Psoas muscle (tissue), 8 donors: Measurements from ENCODE around the gene GSTM5. TPM values are rescaled to one million over a fixed set of nuclear protein-coding genes. Genes with fewer than 3 reads are reported as not detected.
A peak's percentile ranks its signal among the peaks of the same experiment; 100 is the strongest.

Experiments
- ATAC-seq, 4 donors: fragments of 200-7000 bp; cut with Tn5 transposase; one replicate each; pipeline ENCODE4 v1.9.1; 2020; ENCODE audit warnings: moderate library complexity in 3 of 4, mild to moderate bottlenecking in 2 of 4
- DNase-seq, 2 donors: peaks; one replicate each; pipeline ENCODE4 v3.0.0-alpha.2; 2020
- H3K27ac ChIP-seq: fragments of 200-600 bp; one replicate; pipeline ENCODE4 v1.8.0; 2022
- H3K27me3 ChIP-seq, 3 donors: fragments of 200-600 bp in 1 of 3; one replicate each; pipeline versions ENCODE4 v1.6.1 to v1.8.0; 2013 to 2022; ENCODE audit warnings: low read length in 2 of 3, mild to moderate bottlenecking in 2 of 3, moderate library complexity in 1 of 3; ENCODE audit not compliant: insufficient read depth in 3 of 3
- H3K36me3 ChIP-seq, 2 donors: fragments of 200-600 bp in 1 of 2; one replicate each; pipeline versions ENCODE4 v1.6.1 to v1.8.0; 2013 to 2022; ENCODE audit warnings: low read depth in 1 of 2, mild to moderate bottlenecking in 1 of 2, moderate library complexity in 1 of 2; ENCODE audit not compliant: insufficient read depth in 1 of 2
- H3K4me1 ChIP-seq: fragments of 200-600 bp; one replicate; pipeline ENCODE4 v1.8.0; 2022
- H3K4me3 ChIP-seq: fragments of 200-600 bp; one replicate; pipeline ENCODE4 v1.8.0; 2022; ENCODE audit warnings: mild to moderate bottlenecking
- H3K9me3 ChIP-seq: fragments of 200-600 bp; one replicate; pipeline ENCODE4 v1.8.0; 2022
- CTCF ChIP-seq: fragments of 200-600 bp; IDR thresholded peaks from one replicate; pipeline ENCODE4 v1.8.0; 2022; ENCODE audit warnings: antibody characterized with exemption
- whole genome bisulfite sequencing, 3 donors: extraction: QIAGEN DNeasy Blood & Tissue Kit; methylation state at CpG; one replicate each; pipeline versions ENCODE4 v1.1.6 to v1.1.7; 2013; 5-methylcytosine and 5-hydroxymethylcytosine counted together
- intact Hi-C, 2 donors: fragments of 100-400 bp; cut with DNase I; formaldehyde crosslinking; loops; one replicate each; pipeline versions ENCODE4 v1.11.0 to v1.14.2; 2022
- polyA plus RNA-seq, 3 donors: library from polyadenylated mRNA; stranded (reverse); fragments of 200-250 nt; gene quantifications; one replicate each; pipeline ENCODE4 v1.2.3, GENCODE V29; 2013
- total RNA-seq, 4 donors: library from RNA; stranded (reverse); fragmentation: NEBNext Ultra II Directional in 2 of 4; extraction: Animal tissue kit (Norgen Biotek cat#: 25700) in 2 of 4; gene quantifications; one replicate each; pipeline versions ENCODE4 v1.2.1 to v1.2.4, GENCODE V29; 2021 to 2023
- donor health status: healthy with polysubstance abuse.
- donor health status: DM: no; HTN: no; CAD: no; lungs with moderate emphysema.
- donor health status: Bipolar disorder and iron deficiency.
- donor health status: healthy.
- donor health status: DM: yes; HTN: yes; CAD: no.
- donor health status: DM: no; HTN: no; CAD: no.
- donor health status: DM: no; HTN: no; CAD: no.
- donor health status: DM: yes; HTN: yes; CAD: no.

The GSTM5 gene
- total and polyA plus RNA-seq, 7 donors: 0.53 to 5.0 (median 1.1) TPM

GRCh38 chr1:109730666-109731065 lies 18.6 kb downstream of the GSTM5 start:
- DNase-seq (no peak), ATAC-seq (no peak)
- no peak overlapping the region for H3K4me3 ChIP-seq
- H3K27me3 ChIP-seq: no peaks in the 10 kb centered on the region
- H3K9me3 ChIP-seq: no peaks in the 10 kb centered on the region
- H3K36me3 ChIP-seq: peaks cover 3 to 6% of the 10 kb centered on the region in 2 donors
- H3K4me1 ChIP-seq: no peaks in the 10 kb centered on the region
- H3K27ac ChIP-seq: no peak overlapping the region
- WGBS, 3 donors: 60 to 65% (median 64%) methylated on average over 6 of the region's 6 CpGs
- intact Hi-C loops: no loop called here
- TF ChIP-seq CTCF: no peak

- WGBS, 3 donors: 52 to 84% (median 65%) methylated on average over 3 of the region's 3 CpGs
- no peak overlapping the region for H3K4me3 ChIP-seq
Measured at GRCh38 chr1:109732390-109732881, 20.4 kb downstream of the GSTM5 start.

GRCh38 chr1:109733236-109733870 lies 21.3 kb downstream of the GSTM5 start:
- Histone ChIP-seq H3K27ac (no peak overlapping the region), H3K27me3 (no peaks in the 10 kb centered on the region), H3K36me3 (peaks cover 3 to 29% of the 10 kb centered on the region in 2 donors), H3K4me3 (no peak overlapping the region), H3K9me3 (no peaks in the 10 kb centered on the region), H3K4me1 (no peaks in the 10 kb centered on the region)
- DNase-seq (no peak), ATAC-seq (peak in 1 of 4 donors; percentile 31)
- 67 to 77% (median 75%) methylated on average over 4 of the region's 4 CpGs for WGBS, 3 donors
- intact Hi-C loops: no loop called here
- TF ChIP-seq CTCF: no peak

More at GRCh38 chr1:109732390-109732881, 20.4 kb downstream of the GSTM5 start:
- intact Hi-C loops: no loop called here
- H3K9me3 ChIP-seq: no peaks in the 10 kb centered on the region
- DNase-seq: no peak
- ATAC-seq: no peak
- TF ChIP-seq CTCF: no peak
- no peaks in the 10 kb centered on the region for H3K27me3 ChIP-seq
- no peaks in the 10 kb centered on the region for H3K4me1 ChIP-seq
- H3K36me3 ChIP-seq: peaks cover 3 to 20% of the 10 kb centered on the region in 2 donors
- H3K27ac ChIP-seq: no peak overlapping the region

GRCh38 chr1:109739738-109740614 lies 27.9 kb downstream of the GSTM5 start:
- intact Hi-C loops: no loop called here
- peak; percentile 80 to 83 for DNase-seq

More at GRCh38 chr1:109739738-109740614, 27.9 kb downstream of the GSTM5 start:
- H3K9me3 ChIP-seq: no peaks in the 10 kb centered on the region
- H3K36me3 ChIP-seq: peaks cover 0 to 23% of the 10 kb centered on the region in 2 donors
- H3K27ac ChIP-seq: peak overlapping the region; percentile 80
- ATAC-seq: peak; percentile 95 to 98 (median 98)
- H3K4me3 ChIP-seq: peak overlapping the region; percentile 86
- 1 to 2% (median 1%) methylated on average over 77 to 86 of the region's 86 CpGs for whole genome bisulfite sequencing, 3 donors
- peaks cover 9% of the 10 kb centered on the region for H3K4me1 ChIP-seq
- no peaks in the 10 kb centered on the region for H3K27me3 ChIP-seq
- no peak for TF ChIP-seq CTCF
